LNCaP clone FGC (cell line): ENCODE results near the gene TLNRD1.
"Not testable (repeated sequence)": the region's sequence is repeated elsewhere in the genome, so short reads cannot be mapped to it uniquely, and the experiment has no call there.

Source experiments
- DNase-seq: peaks from one replicate; pipeline ENCODE4 v3.0.0-alpha.2; 2011; ENCODE audit warnings: low read depth
- H3K4me3 ChIP-seq: 2 replicates; pipeline ENCODE4 v1.5.1; 2011; ENCODE audit warnings: mild to moderate bottlenecking, low read depth, low read length, control low read depth
- CTCF ChIP-seq: IDR thresholded peaks from 2 replicates; pipeline ENCODE4 v1.5.1; 2012; ENCODE audit warnings: mild to moderate bottlenecking; ENCODE audit not compliant: control insufficient read depth, insufficient read depth; ENCODE audit errors: extremely low read depth

TLNRD1 gene

DNA sequence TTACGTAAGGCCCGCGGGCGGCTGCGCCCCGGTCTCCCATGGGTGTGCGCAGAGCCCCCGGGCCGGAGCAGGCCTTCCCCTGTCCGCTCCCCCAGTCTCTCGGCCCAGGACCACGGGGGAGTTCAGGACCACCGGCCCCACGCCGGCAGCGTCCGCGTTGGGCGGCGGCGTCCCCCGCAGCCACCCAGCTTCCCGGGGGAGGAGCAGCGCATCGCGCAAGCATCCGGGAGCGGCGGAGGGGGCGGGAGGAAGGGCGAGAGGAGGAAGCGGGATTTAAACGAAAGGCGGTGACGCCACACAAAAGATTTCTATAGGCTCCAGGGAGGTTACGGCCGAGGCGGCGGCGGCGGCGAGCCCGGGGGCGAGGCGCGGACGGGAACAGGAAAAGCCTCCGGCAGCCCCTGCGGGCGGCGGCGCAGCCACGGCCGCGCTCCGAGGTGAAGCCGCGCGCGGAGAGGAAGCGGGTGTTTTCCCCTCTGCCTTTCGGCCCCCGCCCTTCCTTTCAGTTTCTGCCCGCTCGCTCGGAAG, at the start of gene TLNRD1:
TSS of gene TLNRD1 (plus strand) at position 300 of the 528 bp plus-strand sequence. CDS start 1,349 bp downstream, outside the sequence.
- no peak for TF ChIP-seq CTCF
- peak within 1 kb of the TSS; percentile 77 for H3K4me3 ChIP-seq
- no peak for DNase-seq

GRCh38 chr15:80951941-80952340, 48.8 kb upstream of the TLNRD1 start:
- no peak for TF ChIP-seq CTCF
- H3K4me3 ChIP-seq, result no peak overlapping the region
- no peak for DNase-seq

GRCh38 chr15:80953001-80953952, 47.4 kb upstream of the TLNRD1 start:
- no peak for TF ChIP-seq CTCF
- no peak for DNase-seq
- H3K4me3 ChIP-seq, result no peak overlapping the region

GRCh38 chr15:80953953-80954778, 46.6 kb upstream of the TLNRD1 start:
- no peak overlapping the region for H3K4me3 ChIP-seq
- no peak for TF ChIP-seq CTCF
- DNase-seq, result no peak

GRCh38 chr15:80955571-80956452, 44.9 kb upstream of the TLNRD1 start:
- H3K4me3 ChIP-seq, DNase-seq: not testable (repeated sequence)

GRCh38 chr15:80957556-80957955, 43.2 kb upstream of the TLNRD1 start:
- no peak for DNase-seq
- H3K4me3 ChIP-seq, result no peak overlapping the region
- no peak for TF ChIP-seq CTCF
